CD4-positive, alpha-beta T cell treated with Interferon alpha-2 for 1 hour (primary cell): ENCODE results near the gene UBR4.
"Not testable (repeated sequence)": the region's sequence is repeated elsewhere in the genome, so short reads cannot be mapped to it uniquely, and the experiment has no call there.

Experiments used
- DNase-seq, 2 donors: peaks; one replicate each; pipeline ENCODE4 v3.0.0-alpha.2; 2020 to 2022

Gene UBR4

DNA sequence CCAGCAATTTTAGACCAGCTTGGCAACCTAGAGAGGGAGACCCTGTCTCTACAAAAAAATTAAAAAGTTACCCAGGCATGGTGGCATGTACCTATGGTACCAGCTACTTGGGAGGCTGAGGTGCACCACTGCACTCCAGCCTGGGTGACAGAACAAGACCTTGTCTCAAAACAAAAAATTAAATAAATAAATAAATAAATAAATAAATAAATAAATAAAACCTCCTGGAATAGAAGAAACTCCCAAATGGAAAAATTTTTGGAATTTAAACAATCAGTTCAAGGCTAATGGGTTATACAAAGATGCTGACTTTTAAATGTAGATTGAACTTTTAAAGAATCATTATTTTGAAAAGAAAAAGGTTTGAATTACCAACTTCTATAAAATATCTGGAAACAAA, 22.2 kb downstream of the UBR4 start:
- no peak for DNase-seq

DNA sequence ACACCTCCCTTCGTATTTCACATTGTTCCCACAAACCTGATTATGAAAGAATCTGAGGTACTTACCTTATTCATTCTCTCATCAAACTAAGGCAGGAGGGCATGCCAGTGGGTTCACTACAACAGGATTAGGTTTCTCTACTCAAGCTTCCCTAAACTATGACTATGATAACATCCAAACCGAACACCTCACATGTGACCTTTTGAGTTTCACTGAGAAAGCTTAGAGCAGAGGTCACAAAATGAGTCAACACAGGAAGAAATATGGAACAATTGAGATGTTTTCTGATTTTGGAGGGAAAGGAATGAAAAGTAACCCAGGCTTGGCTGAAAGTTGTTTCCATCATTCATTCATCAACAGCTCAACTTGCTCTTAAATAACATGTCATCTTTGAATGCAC, 24.1 kb downstream of the UBR4 start:
- DNase-seq, result no peak

DNA sequence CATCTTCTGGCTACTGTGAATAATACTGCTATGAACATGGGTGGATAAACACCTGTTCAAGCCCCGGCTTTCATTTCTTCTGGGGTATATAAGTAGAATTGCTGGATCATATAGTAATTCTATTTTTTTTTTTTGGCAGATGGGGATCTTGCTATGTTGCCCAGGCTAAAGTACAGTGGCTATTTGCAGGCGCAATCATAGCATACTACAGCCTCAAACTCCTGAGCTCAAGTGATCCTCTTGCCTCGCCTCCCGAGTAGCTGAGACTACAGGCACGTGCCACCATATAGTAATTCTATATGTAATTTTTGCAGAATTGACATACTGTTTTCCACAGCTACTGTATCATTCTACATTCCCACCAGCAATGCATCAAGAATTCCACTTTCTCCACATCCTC, 27.8 kb downstream of the UBR4 start:
- no peak for DNase-seq

DNA sequence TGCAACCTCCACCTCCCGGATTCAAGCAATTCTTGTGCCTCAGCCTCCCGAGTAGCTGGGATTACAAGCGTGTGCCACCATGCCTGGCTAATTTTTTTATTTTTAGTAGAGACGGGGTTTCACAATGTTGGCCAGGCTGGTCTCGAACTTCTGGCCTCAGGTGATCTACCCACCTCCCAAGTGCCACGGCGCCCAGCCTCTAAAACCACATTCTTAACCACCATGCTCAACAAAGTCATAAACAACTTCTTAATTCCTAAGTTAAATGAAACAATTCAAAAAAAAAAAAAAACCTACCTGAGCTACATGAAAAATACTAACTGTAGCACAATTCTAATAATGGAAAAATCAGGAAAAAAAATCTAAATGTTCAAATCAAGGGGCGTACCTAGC, 29.8 kb downstream of the UBR4 start:
- not testable (repeated sequence) for DNase-seq

DNA sequence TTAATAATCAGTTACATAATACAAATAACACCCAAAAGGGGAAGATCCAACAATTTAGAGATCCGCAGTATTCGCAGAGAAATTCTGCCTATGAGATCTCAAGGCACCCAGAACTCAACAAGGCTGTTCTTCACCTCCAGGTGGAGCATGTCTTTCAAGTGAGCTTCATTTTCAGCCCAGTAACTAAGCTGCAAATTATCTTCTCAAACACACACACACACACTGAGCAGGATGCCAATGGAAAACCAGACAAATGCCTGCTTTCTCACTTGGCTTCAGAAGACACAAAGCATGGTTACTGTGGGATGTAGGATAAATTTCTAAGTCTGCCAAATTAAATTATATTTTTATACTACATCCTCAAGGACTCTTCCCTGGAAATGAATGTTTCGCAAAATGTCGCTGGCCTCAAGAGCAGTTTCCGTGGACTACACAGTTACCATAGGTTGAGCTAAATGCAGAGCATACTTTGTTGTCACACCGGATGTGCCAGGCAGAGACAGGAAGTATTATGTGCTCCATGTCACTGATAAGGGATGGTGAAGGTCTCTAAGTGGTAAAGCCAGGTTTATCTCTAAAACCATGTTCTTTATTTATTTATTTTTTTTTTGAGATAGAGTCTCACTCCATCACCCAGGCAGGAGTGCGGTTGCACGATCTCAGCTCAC, 30.3 kb downstream of the UBR4 start:
- DNase-seq, result peak; percentile 14 to 45

DNA sequence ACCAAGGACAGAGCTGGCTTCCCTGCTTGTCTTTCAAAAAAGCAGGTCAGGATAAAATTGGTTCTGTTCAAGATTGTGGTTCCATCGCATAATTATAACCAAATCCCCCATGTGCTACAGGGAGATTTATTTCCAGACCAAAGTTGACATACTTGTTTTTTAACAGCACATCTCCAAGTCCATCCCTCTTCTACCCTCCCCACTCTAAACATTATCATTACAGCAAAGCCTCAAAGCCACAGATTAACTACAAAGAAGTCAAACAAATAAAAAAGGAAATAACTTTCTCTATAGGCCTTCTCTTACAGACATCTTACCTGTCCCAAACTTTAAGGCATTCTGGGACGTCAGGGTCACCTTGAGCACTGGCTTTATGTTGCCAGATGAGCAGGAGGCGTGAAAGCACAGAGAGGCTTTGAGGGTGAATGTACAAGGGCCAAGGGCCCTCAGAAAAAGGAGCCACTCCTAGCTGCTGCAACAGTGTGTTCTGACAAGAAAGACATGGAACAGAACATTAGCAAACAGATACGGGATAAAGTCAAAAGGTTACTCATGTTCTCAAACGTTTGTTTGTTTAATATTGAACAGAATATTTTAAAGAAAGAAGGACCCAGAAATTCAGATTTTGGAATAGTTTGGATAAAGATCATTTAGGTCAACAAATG, 31.2 kb downstream of the UBR4 start:
- DNase-seq, result no peak

DNA sequence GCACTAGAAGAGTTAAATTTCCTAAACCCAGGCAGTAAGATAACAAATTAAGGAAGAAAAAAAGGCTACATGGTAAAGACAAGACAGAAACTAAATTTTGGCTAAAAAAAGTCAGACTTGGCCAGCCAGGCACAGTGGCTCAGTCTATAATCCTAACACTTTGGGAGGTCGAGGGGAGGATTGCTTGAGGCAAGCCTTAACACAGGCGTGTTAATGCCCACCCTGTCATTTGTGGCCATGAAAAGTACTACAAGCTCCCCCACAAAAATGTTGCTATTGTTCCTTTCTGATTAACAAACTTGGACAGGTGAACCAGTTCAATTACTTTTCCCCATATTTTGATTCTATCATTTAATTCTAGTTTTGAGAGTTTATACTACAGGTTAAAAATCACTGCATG, 32.3 kb downstream of the UBR4 start:
- DNase-seq, result no peak

DNA sequence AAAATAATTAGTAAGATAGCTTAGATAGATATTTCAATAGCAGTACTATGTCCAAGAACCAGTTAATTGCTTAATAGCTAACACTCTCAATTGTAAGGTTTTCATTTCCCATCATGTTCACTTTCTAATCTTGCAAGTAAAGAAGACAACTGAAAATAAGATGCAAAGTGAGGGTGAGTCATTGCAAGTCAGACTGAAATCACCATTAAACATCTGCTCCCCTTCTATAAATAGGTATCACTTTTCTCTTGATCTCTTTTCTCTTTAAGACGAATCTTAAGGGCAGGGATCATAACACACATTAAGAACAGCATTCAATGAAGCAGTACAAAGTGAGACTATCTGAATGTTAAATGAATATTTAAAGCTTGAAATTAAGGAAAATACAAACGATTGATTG, 40.4 kb downstream of the UBR4 start:
- no peak for DNase-seq

DNA sequence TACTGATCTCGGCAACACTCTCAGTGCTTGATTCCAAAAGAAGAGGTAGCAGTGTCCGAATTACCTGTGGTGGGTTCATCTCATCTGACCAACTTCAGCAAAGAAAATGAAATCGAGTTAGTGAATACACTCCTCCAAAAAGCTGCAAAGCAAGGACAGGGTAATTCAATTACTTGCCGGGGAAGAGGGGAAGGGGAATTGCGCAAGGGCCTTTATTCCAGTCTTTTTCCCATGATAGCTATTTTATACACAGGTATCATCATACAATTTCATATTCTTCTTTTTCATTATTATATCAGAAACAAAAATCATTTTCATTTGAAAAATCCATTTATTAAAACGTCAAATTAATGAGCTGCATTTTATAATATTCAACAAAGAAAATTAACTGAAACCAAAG, 42.9 kb downstream of the UBR4 start:
- DNase-seq, result no peak

DNA sequence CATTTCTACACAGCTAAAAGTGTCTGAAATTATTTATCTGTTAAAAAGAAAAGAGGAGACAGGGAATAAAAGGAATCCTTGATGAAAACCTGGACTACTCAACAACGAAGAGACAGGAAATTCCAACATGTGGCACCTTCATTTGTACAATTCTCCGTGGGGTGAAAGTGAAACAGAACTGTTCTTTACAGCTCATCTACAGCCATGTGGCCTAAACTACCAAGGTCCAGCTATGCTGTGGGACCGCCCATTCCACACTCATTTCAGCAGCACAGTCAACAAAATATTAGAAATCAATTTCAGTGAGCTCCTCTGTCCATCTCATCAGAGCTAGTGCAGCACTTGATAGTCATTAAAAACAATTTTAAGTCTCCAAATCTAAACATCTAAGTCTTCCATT, 44.0 kb downstream of the UBR4 start:
- DNase-seq, result no peak

DNA sequence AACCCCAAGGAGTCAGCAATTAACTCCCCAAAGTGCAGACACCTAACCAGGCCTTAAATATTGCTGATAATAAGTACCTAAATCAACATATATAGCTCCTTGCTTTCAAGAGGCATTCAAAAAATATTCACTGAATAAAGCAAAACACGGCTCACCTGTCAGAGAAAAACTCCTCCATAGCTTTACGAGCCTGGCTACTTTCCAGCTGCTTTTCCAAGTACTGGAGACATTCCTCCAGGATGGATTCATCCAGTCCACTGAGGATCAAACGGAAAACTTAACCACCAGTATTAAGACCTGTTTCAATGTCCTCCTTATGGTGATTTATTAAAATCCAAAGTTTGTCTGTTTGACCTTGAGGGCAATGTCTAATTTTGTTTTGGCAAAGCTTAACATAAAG, 44.6 kb downstream of the UBR4 start:
- no peak for DNase-seq

DNA sequence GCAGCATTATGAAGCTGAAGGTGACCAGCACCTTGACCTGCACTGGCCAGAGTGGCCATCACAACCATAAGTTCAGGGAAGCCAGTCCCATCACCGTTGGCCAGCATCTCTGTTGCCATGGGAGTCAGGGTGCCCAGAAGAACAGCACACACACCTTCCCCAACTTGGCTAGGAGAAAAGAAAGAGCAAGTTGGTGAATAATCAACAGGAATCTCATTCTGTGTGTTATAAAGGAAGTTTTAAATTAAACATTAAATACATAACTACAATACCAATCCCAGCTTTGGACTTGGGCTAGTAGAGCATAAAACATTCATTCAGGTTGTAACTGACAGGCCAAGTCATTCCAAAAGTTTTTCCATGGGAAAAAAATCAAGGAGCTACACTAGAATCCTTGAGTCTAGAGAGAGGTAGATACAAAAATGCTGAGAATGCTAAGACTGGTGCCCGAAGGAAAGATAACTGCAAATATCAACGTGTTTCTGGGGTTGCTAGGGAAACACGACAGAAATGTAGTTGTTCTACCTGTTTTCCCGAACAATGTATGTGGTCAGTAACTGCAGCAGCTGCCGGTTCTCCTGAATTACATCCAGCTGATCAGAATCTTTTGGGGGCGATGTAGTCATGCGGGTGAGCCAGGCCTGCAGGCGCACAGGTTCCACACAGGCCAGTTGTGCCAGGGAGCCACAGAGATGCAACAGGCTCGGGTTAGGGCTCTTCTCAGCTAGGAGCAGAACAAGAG, 45.6 kb downstream of the UBR4 start:
- DNase-seq, result no peak

DNA sequence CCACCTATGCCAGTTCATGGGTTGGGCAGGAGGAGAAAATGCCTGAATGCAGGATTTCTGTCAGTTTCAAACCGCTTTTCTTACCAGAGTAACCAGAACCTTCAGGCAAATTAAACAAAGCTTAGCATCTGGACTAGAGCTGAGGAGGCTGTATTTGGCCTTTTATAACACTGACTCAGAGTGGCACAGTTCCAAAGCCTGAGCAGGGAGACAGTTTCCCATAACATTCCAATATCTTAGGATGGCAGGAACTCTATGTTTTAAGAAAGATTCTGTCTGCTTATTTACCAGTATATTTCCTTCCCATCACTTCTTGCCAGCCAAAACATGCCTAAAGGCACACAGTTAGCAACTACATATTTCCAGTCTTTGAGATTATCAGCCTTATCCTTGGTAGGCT, 46.8 kb downstream of the UBR4 start:
- no peak for DNase-seq

DNA sequence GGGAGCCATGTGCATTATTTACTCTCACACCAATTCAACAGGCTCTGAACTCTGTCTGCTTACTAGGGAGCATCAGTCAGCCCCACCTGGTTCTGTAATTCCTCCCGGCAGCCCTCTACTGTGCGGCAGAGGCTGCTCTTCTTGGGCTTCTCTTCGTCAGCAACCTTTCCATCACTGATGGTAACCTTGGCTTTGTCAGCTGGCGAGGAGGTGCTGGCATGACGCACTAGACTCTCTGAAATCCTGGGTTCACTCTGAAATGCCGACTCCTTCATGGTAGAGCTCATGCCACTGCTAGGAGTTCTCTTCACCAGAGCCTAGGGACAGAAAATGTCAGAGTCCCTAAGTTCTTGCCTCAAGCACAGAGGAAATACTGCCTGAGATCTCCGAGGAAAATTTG, 49.2 kb downstream of the UBR4 start:
- DNase-seq, result no peak

DNA sequence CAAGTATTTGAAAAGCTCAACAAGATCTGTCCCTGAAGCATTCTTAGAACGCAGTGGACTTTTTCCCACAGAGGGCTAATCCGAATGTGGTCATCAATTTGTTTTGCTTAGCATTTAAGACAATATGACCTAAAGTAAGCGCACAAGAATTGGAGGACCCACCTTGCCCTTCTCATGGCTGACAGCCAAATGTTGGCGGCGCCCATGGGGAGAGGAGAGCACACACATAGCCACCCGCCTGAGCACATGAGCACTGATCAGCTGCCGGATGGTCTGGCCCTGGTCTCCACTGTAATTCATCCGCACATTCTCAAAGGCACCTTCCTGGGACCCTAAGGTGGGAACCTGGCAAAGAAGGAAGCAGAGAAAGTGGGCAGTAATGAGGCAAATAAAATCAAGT, 52.4 kb downstream of the UBR4 start:
- no peak for DNase-seq

DNA sequence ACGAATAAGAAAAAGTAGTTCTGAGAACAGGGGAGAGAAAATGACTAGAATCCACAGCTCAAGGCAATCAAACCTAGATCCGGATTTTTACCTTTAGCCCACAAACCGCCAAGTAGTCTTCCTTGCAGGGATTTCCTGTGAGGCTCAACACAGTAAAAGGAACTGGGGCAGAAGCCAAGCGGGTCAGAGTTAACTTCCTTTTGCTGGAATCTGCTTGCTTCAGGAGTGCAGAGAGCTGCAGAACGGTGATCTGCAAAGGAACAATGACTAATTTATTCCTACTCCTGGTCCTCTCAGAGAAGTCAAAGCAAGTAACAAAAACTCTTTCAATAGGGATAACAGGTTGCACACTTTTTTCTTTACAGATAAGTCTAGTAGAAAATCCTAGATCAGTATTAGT, 53.4 kb downstream of the UBR4 start:
- no peak for DNase-seq

DNA sequence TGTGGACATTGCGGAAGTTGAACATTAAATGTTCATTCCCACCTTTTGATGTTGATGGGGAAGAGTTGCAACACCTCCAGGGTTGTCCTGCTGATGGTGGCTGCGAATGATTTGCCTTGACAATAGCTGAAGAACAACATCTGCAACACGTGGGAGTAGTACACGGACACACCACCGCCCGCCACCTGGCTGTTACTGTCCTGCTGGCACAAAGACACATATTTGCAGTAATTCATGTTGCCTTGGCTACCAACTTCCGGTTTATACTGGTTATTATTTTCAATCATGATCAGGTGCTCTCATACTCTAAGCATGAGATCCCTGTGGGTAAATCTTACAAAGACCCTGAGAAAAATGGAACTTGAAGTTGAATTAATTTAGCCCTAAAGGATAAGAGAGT, 55.2 kb downstream of the UBR4 start:
- no peak for DNase-seq

DNA sequence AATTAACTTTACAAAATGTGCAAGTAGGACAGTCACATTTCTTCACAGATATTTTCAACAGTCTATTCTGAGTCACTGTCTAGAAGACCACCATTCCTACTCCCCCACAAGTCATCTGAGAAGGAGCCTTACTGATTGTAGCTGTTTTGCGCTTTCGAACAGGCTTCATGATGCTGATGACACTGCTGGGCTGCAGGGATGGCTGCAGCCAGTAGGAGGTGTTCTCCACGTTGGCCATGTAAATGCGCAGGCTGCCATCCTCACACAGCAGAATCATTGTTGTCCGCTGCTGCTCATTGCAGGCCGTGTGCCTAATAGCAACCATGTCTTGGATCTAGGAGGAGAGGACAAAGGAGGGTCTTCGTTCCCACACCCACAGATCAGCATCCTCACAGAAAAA, 56.9 kb downstream of the UBR4 start:
- no peak for DNase-seq

DNA sequence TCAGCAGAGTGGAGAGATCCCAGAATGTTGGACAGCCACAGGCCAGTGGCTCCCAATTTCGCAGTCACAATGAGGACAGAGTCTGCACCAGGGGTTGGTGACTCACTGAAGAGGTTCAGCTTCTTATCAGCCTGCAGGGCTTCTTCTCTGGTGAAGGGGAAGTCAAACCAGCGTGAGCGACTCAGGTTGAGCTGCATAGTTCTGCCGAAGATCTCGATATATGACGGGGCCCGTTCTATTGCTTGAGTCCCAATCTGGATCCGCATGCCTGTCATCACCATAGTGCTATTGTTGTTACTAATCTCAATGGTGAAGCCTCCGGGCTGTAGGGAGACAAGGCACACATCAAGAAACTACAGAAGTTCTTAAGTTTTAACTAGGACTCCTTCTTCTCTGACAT, 58.5 kb downstream of the UBR4 start:
- DNase-seq, result no peak

DNA sequence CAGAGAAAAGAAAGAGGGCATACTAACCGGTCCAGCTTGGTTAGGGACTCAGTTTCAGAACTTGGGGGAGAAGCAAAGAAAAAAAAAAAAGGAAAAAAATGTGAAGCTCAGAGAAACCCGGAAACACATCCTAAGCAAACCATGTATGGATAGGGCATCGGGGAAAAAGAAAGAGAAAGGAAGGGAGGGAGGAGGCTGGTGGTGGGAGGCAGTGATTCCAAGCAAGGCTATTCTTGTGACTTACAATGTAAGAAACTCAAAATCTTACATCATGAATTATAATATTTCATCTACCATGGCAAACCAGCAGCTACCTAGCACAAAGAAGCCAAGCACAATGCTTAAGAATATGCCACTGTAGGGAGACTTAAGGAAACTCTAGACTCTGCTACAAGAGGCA, 60.3 kb downstream of the UBR4 start:
- no peak for DNase-seq

DNA sequence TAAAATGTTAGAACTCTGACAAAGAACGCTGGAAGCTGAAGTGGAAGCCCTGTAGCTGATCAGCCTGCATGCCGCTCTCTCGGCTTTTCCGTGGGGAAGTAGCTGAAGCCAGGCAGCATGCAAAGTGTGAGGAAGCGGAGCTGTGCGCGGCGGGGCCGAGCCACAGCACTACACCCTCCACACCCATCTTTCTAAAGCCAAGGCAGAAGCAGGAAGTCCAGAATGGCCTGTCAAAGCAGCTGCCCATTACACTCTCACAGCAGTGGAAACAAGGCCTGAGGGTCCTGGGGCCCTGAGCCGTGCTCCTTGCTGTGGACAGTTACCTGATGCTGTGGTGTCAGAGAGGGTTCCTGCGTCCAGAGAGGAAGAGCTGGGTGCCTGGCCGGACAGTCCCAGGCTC, 69.6 kb downstream of the UBR4 start:
- no peak for DNase-seq

DNA sequence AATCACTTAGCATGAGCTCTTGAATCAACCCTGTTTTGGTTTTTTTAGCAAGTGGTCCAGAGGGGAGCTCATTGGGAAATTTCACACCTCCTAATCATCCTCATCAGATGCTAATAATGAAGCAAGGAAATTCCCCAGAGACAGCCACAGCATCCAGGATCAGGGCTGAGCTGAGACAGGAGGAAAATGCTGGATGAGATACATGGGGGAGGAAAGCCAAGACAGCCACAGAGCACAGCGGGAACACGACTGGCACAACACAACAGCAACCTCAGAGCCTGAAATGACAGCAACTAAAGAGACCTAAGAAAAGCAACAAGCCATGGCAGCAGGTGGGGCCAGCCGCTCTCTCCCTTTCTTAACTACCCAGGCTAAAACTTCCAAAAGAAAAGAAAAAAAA, 70.4 kb downstream of the UBR4 start:
- no peak for DNase-seq

DNA sequence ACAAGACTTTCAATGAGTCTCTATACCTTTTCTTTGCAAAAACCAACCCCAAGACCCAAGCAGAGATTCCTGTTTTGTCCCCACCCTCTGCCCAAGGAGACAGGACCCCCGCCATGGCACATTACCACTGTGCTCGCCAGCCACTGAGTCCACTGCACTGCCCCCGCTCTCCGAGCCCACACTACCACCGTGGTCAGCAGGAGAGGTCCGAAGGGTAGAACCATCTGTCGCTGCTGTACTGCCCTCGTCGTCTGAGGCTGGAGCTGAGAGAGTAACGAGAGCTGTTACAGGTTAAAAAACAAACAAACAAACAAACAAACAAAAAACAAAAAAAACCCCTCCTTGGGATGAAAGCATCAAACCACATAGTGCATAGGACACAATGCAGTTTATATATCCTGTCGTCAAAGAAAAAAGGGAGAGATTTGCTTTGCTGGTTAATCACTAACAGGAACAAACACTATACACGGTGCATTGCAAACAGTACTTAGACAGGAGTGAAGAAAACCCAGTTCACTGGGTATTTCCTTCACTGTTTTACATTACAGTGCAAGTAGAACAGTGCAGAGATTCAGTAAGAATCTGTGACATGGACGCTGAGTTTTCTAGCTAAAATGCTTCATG, 71.0 kb downstream of the UBR4 start:
- no peak for DNase-seq

DNA sequence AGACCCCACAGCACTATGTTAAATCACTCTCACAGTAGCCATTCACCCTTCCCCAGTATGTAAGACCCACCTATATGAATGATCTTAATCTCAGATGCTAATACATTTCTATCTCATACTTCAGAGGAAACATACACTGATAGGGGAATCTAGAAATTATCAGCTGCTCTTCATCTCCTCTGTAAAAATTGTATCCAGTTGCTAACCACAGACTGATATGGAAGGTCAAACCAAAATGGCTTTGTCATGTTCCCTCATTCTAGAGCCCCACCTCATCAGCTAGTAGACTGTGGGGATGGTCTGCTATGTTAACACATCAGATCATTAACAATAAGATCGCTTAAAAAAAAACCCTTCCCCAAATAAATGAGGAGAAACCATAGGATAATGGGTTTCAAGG, 71.7 kb downstream of the UBR4 start:
- DNase-seq, result no peak
